Neural cell (in vitro differentiated cells): Measurements from ENCODE around the gene FNDC3B.

Source experiments
- EP300 ChIP-seq: fragments of 450-650 bp; conservative IDR thresholded peaks from 2 replicates; pipeline ENCODE4 v1.6.1; 2014; ENCODE audit warnings: antibody characterized with exemption, mild to moderate bottlenecking, moderate library complexity; ENCODE audit not compliant: poor library complexity, severe bottlenecking
- EZH2 ChIP-seq: fragments of 200-600, 300-800 bp; shearing (Covaris generic), sonication (generic); IDR thresholded peaks from 2 replicates; pipeline ENCODE4 v1.6.1; 2014; ENCODE audit warnings: antibody characterized with exemption, low read length, borderline replicate concordance, mild to moderate bottlenecking; ENCODE audit not compliant: insufficient read depth, poor library complexity, severe bottlenecking
- MXI1 ChIP-seq: fragments of 450-650 bp; conservative IDR thresholded peaks from 2 replicates; pipeline ENCODE4 v1.6.1; 2014; ENCODE audit warnings: antibody characterized with exemption, mild to moderate bottlenecking; ENCODE audit not compliant: poor library complexity, severe bottlenecking
- POLR2AphosphoS5 ChIP-seq: IDR thresholded peaks from 2 replicates; pipeline ENCODE4 v1.6.1; 2012
- RAD21 ChIP-seq: fragments of 450-650 bp; conservative IDR thresholded peaks from 2 replicates; pipeline ENCODE4 v1.6.1; 2014; ENCODE audit warnings: antibody characterized with exemption, mild to moderate bottlenecking, moderate library complexity
- SMC3 ChIP-seq: fragments of 450-650 bp; conservative IDR thresholded peaks from 2 replicates; pipeline ENCODE4 v1.6.1; 2014; ENCODE audit warnings: antibody characterized with exemption, mild to moderate bottlenecking, moderate library complexity; ENCODE audit not compliant: poor library complexity
- TAF1 ChIP-seq: IDR thresholded peaks from 2 replicates; pipeline ENCODE4 v1.6.1; 2012; ENCODE audit warnings: low read depth
- TF ChIP-seq, protein P1 (sequence below): fragments of 450-650 bp; IDR thresholded peaks from 2 replicates; pipeline ENCODE4 v1.5.1; 2014; ENCODE audit warnings: antibody characterized with exemption, mild to moderate bottlenecking, moderate library complexity; ENCODE audit not compliant: poor library complexity, severe bottlenecking
- TF ChIP-seq, protein P2 (sequence below): IDR thresholded peaks from 2 replicates; pipeline ENCODE4 v1.6.1; 2012; ENCODE audit warnings: borderline replicate concordance

DNA sequence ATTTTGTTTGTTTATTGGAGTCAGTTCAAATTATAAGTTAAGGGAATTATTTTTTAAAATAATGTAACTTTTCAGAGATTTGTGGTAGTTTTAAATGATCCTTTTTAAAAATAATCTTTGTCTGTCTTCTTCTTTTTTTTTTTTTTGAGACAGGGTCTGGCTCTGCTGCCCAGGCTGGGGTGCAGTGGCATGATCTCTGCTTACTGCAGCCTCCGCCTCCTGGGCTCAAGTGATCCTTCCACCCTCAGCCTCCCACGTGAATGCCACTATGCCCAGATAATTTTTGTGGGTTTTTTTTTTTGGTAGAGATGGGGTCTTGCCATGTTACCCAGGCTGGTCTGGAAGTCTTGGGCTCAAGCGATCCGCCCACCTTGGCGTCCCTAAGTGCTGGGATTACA, 12.6 kb downstream of the FNDC3B start:
- TF ChIP-seq, protein P1, sequence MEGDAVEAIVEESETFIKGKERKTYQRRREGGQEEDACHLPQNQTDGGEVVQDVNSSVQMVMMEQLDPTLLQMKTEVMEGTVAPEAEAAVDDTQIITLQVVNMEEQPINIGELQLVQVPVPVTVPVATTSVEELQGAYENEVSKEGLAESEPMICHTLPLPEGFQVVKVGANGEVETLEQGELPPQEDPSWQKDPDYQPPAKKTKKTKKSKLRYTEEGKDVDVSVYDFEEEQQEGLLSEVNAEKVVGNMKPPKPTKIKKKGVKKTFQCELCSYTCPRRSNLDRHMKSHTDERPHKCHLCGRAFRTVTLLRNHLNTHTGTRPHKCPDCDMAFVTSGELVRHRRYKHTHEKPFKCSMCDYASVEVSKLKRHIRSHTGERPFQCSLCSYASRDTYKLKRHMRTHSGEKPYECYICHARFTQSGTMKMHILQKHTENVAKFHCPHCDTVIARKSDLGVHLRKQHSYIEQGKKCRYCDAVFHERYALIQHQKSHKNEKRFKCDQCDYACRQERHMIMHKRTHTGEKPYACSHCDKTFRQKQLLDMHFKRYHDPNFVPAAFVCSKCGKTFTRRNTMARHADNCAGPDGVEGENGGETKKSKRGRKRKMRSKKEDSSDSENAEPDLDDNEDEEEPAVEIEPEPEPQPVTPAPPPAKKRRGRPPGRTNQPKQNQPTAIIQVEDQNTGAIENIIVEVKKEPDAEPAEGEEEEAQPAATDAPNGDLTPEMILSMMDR, result no peak
- TF ChIP-seq EP300 (no peak), POLR2AphosphoS5 (no peak), EZH2 (no peak), TAF1 (no peak), SMC3 (no peak), MXI1 (no peak), RAD21 (no peak)
- TF ChIP-seq, protein P2, sequence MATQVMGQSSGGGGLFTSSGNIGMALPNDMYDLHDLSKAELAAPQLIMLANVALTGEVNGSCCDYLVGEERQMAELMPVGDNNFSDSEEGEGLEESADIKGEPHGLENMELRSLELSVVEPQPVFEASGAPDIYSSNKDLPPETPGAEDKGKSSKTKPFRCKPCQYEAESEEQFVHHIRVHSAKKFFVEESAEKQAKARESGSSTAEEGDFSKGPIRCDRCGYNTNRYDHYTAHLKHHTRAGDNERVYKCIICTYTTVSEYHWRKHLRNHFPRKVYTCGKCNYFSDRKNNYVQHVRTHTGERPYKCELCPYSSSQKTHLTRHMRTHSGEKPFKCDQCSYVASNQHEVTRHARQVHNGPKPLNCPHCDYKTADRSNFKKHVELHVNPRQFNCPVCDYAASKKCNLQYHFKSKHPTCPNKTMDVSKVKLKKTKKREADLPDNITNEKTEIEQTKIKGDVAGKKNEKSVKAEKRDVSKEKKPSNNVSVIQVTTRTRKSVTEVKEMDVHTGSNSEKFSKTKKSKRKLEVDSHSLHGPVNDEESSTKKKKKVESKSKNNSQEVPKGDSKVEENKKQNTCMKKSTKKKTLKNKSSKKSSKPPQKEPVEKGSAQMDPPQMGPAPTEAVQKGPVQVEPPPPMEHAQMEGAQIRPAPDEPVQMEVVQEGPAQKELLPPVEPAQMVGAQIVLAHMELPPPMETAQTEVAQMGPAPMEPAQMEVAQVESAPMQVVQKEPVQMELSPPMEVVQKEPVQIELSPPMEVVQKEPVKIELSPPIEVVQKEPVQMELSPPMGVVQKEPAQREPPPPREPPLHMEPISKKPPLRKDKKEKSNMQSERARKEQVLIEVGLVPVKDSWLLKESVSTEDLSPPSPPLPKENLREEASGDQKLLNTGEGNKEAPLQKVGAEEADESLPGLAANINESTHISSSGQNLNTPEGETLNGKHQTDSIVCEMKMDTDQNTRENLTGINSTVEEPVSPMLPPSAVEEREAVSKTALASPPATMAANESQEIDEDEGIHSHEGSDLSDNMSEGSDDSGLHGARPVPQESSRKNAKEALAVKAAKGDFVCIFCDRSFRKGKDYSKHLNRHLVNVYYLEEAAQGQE, result no peak
